BLaER1 treated with 17β-estradiol and CSF1 and Interleukin-3, amounts not matched to agents 10 nM and 100 nM (cell line): Measurements from ENCODE around the gene NAA11.
"Not testable (repeated sequence)": the region's sequence is repeated elsewhere in the genome, so short reads cannot be mapped to it uniquely, and the experiment has no call there.

ENCODE experiments used
- H3K27ac ChIP-seq, 11 experiments: shearing (Covaris generic); formaldehyde crosslinking; 2 replicates each; pipeline ENCODE4 v1.8.1; 2022
- H3K27me3 ChIP-seq, 11 experiments: shearing (Covaris generic); formaldehyde crosslinking; 2 replicates each; pipeline ENCODE4 v1.8.1; 2022
- H3K36me3 ChIP-seq, 11 experiments: shearing (Covaris generic); formaldehyde crosslinking; 2 replicates each; pipeline ENCODE4 v1.8.1; 2022
- H3K4me1 ChIP-seq, 10 experiments: shearing (Covaris generic); formaldehyde crosslinking; 2 replicates each; pipeline ENCODE4 v1.8.1; 2022
- H3K4me2 ChIP-seq, 11 experiments: shearing (Covaris generic); formaldehyde crosslinking; 2 replicates each; pipeline ENCODE4 v1.8.1; 2022
- H3K4me3 ChIP-seq, 10 experiments: shearing (Covaris generic); formaldehyde crosslinking; 2 replicates each; pipeline ENCODE4 v1.8.1; 2022
- H3K9ac ChIP-seq, 11 experiments: shearing (Covaris generic); formaldehyde crosslinking; 2 replicates each; pipeline ENCODE4 v1.8.1; 2022
- H3K9me3 ChIP-seq, 11 experiments: shearing (Covaris generic); formaldehyde crosslinking; replicated peaks in 1 of 11; 2 replicates each; pipeline ENCODE4 v1.8.1; 2022
- H4K20me1 ChIP-seq, 11 experiments: shearing (Covaris generic); formaldehyde crosslinking; 2 replicates each; pipeline ENCODE4 v1.8.1; 2022
- Cebpa-rat ChIP-seq, 11 experiments: shearing (Covaris generic); IDR thresholded peaks; 2 replicates each; pipeline ENCODE4 v1.8.1; 2022

The NAA11 gene

DNA sequence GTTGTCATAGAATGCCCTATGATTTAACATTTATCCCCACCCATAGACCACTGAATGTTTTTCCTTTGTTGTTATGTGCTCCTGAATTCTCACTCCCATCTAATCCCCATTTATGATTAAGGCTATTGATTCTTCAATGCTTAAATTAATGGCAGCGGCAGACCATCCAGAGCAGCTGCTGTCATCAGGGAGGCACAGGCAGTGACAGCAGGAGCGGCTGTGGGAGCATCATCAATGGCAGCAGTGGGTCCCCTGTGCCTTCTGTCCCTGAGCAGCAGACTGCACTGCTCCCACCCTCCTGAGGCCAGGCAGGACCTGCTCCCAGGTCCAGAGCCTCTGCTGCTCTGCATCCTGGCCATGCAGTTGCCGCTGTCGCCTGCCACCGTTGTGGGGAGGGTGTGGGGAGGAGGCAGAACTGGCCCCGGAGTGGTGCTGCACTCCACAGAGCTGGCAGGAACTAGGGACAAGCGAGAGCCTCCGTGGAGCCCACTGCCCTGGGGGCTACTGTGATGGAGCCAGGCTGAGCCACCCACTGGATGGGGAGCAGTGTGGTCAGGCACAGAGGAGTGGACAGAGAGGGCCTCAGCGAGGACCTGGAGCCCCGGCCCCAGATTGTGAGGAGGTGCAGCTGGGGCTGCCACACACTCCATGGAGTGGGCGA, 29.0 kb downstream of the NAA11 start:
- TF ChIP-seq Cebpa-rat (IDR thresholded peaks at IDR 0.05) = no peak
- no peaks in the 10 kb centered on the region for H3K27me3 ChIP-seq

DNA sequence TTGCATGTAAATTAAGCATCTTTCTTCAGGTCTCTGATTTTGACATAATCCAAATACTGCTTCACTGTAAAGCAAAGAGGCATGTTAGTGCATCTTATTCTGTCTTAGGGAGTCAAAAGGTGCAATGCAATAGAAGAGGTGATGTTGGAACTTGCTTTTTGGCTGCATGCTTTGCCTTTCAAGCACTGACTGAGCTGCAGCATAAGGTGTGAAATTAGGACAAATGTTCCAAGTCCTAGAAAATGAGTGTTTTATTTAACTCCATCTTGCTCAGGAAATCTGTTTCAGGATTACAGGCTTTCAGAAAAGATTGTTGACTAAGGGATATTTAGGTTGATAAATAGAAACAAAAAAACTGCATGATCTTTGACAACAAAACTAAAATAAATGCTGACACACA, 30.8 kb downstream of the NAA11 start:
- no peak for TF ChIP-seq Cebpa-rat (IDR thresholded peaks at IDR 0.05)
- H3K27ac ChIP-seq = no peak overlapping the region
- H3K27me3 ChIP-seq = no peaks in the 10 kb centered on the region
- H3K9ac ChIP-seq = no peak overlapping the region
- no peaks in the 10 kb centered on the region for H4K20me1 ChIP-seq
- H3K4me3 ChIP-seq = no peak overlapping the region
- H3K9me3 ChIP-seq = no peaks in the 10 kb centered on the region
- no peaks in the 10 kb centered on the region for H3K4me1 ChIP-seq
- H3K36me3 ChIP-seq = no peaks in the 10 kb centered on the region
- H3K4me2 ChIP-seq = no peak overlapping the region

More for the DNA sequence above, 29.0 kb downstream of the NAA11 start:
- Histone ChIP-seq H3K4me2 (no peak overlapping the region), H3K9ac (no peak overlapping the region), H3K4me3 (no peak overlapping the region), H4K20me1 (no peaks in the 10 kb centered on the region), H3K27ac (no peak overlapping the region), H3K9me3 (no peaks in the 10 kb centered on the region), H3K36me3 (no peaks in the 10 kb centered on the region), H3K4me1 (no peaks in the 10 kb centered on the region)

DNA sequence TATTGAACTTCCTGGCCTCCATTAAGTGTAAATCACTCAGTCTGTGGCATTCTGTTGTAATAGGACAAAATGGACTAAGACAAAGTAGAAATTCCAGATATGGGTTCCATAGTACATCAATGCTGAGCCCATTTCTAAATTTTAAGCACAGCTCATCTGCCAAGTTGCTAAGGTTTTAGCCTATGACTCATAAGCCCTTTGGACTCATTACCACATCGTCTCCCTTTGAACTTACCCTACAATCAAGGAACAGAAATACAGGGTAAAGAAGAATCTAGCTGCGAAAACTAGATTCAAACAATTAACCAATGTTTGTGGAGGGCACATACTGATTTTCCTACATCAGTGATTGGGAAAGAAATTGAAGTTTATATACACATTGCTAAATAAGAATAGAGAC, 31.8 kb downstream of the NAA11 start:
- Histone ChIP-seq H3K4me2 (no peak overlapping the region), H4K20me1 (no peaks in the 10 kb centered on the region), H3K27me3 (no peaks in the 10 kb centered on the region), H3K9me3 (no peaks in the 10 kb centered on the region), H3K9ac (no peak overlapping the region), H3K36me3 (no peaks in the 10 kb centered on the region), H3K27ac (no peak overlapping the region), H3K4me1 (no peaks in the 10 kb centered on the region), H3K4me3 (no peak overlapping the region)
- no peak for TF ChIP-seq Cebpa-rat (IDR thresholded peaks at IDR 0.05)

DNA sequence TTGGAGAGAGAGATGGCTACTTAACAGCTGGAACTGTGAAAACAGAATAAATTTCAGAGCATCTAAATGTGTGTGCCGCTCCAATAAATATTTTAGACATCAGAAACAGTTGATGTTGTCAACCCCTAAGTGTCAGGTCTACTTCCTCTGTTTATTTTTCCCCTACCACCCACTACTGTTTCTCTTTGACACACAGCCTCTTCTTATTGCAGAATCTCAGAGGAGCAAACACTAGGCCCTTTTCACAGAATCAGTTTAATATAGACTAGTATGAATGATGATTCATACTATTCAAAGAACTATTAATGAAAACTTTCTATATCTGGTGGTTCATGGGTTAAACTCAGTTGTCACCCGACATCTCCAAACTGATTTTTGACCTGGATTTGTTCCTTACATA, 33.9 kb downstream of the NAA11 start:
- no peak overlapping the region for H3K4me3 ChIP-seq
- H3K4me1 ChIP-seq = no peaks in the 10 kb centered on the region
- H3K27ac ChIP-seq = no peak overlapping the region
- no peak overlapping the region for H3K4me2 ChIP-seq
- TF ChIP-seq Cebpa-rat (IDR thresholded peaks at IDR 0.05) = no peak
- no peaks in the 10 kb centered on the region for H3K9me3 ChIP-seq
- no peaks in the 10 kb centered on the region for H3K36me3 ChIP-seq
- no peaks in the 10 kb centered on the region for H3K27me3 ChIP-seq
- no peaks in the 10 kb centered on the region for H4K20me1 ChIP-seq
- H3K9ac ChIP-seq = no peak overlapping the region

DNA sequence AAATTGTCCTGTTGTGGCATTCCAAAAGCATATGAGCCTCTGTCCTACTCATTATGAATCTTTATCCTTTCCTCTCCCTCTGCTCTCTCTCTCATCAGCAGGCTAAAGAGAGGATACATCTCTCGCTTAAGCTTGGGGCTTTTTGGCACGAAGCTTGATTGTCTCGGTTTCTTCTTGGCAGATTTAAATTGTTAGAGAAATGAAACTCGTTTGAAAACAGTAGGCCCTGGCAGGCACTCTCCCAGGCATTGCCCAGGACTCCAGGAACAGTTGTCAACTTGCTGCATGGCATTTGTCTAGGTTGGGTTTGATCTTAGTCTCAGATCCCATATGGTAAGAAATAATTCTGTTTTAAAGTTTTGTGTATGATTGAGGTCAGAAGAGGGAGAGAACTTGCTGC, 35.5 kb downstream of the NAA11 start:
- no peaks in the 10 kb centered on the region for H3K4me1 ChIP-seq
- H3K9ac ChIP-seq = no peak overlapping the region
- no peak overlapping the region for H3K4me3 ChIP-seq
- no peaks in the 10 kb centered on the region for H3K36me3 ChIP-seq
- no peak for TF ChIP-seq Cebpa-rat (IDR thresholded peaks at IDR 0.05)
- no peaks in the 10 kb centered on the region for H3K27me3 ChIP-seq
- no peaks in the 10 kb centered on the region for H4K20me1 ChIP-seq
- no peak overlapping the region for H3K27ac ChIP-seq
- H3K4me2 ChIP-seq = no peak overlapping the region
- H3K9me3 ChIP-seq = no peaks in the 10 kb centered on the region

DNA sequence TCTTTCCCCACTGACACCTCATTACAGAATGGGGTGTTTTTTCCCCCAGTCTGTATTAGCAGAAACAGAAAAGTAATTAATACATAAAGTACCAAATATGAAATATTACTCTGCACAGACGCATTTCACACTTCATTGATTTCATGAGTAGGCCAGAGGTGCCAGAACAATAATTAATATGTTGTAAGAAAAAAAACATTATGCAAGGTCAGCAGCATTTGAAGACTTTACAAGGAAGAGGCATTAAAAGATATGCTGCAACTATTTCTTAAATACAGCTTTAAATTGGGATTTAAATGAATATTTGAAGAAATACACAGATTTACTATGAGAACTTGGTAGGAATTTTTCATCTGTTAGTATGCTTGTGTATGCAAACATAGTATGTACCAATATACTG, 37.7 kb downstream of the NAA11 start:
- Histone ChIP-seq H3K4me3 (no peak overlapping the region), H3K36me3 (no peaks in the 10 kb centered on the region), H3K9me3 (no peaks in the 10 kb centered on the region), H3K27ac (no peak overlapping the region), H3K9ac (no peak overlapping the region), H3K27me3 (no peaks in the 10 kb centered on the region), H3K4me2 (no peak overlapping the region), H3K4me1 (no peaks in the 10 kb centered on the region), H4K20me1 (no peaks in the 10 kb centered on the region)
- TF ChIP-seq Cebpa-rat (IDR thresholded peaks at IDR 0.05) = no peak

DNA sequence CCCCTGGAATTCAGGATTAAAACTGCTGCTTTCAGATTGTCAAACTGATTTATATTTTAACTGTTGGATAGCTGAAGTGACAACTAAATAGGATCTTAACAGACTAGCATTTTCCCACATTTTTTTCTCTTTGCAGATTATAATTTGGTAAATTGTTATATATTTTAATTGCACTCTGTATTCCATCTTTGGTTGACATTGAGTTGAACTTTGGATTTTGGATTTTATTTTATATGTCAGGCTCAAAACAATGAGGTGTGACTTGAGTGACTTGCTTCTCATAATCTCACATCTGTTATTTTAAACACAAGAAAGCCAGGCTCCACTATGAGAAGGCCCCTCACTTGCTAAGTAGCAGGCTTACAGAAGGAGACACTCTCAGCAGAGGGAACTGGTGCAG, 38.1 kb downstream of the NAA11 start:
- no peak overlapping the region for H3K9ac ChIP-seq
- H4K20me1 ChIP-seq = no peaks in the 10 kb centered on the region
- no peak overlapping the region for H3K4me3 ChIP-seq
- H3K4me2 ChIP-seq = no peak overlapping the region
- no peaks in the 10 kb centered on the region for H3K36me3 ChIP-seq
- H3K4me1 ChIP-seq = no peaks in the 10 kb centered on the region
- no peak for TF ChIP-seq Cebpa-rat (IDR thresholded peaks at IDR 0.05)
- no peaks in the 10 kb centered on the region for H3K9me3 ChIP-seq
- no peak overlapping the region for H3K27ac ChIP-seq
- H3K27me3 ChIP-seq = no peaks in the 10 kb centered on the region

DNA sequence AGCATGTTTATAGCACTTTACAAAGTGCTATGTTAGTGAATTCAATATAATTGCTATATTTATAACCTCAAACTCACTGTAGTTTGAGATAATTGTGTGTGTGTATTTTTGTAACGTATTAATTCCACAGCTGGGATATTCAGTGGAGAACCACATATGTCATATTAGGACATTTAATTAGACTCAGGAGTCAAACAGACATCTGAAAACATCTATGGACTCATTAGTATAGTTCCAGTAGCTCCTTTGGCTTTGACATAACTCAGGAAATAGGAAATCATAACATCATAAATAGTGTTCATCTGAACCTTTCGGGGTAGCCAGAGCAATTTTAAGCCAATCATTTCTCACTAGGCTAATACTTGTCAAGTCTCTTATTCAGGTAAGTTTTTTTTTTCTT, 38.8 kb downstream of the NAA11 start:
- H3K4me3 ChIP-seq = no peak overlapping the region
- no peak overlapping the region for H3K9ac ChIP-seq
- no peaks in the 10 kb centered on the region for H3K9me3 ChIP-seq
- no peaks in the 10 kb centered on the region for H3K27me3 ChIP-seq
- H3K4me2 ChIP-seq = no peak overlapping the region
- no peaks in the 10 kb centered on the region for H4K20me1 ChIP-seq
- H3K27ac ChIP-seq = no peak overlapping the region
- 0 out of 20 replicates have a peak, but pooled peaks cover 0 to 3% (median 0%) of the 10 kb centered on the region in 10 experiments for H3K4me1 ChIP-seq
- no peaks in the 10 kb centered on the region for H3K36me3 ChIP-seq
- TF ChIP-seq Cebpa-rat (IDR thresholded peaks at IDR 0.05) = no peak

DNA sequence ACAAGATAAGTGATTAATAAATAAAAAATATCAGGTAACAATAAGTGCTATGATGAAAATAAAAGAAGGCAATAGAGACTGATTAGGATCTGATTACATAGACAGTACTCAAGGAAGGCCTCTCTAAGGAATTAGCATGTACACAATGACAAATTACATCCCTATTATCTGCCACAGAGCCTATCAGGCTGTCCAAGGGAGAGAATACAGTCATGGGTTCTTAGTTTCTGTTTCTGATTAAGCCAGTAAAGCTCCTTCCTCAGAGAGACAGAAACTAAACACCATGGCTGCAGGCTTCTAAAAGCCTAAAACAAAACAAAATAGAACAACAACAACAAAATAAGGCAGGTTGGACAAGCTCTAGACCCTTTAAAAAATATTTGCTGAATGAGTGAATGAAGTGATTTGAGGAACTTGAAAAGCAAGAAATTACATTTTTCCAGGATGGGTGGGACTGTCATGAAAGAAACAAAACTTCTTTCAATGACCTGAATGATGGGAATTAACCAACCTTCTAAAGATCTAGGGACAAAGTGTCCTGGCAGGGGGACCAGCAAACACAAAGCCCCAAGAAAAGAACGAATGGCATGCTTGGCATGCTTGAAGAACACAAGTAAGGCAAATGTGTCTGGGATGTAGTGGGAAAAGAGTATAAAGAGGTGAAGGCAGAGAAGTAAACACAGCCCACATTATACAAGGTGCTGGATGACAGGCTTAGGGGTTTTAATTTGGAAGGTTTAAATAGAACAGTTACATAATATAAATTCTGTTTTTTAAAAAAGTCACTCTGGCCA, 44.1 kb downstream of the NAA11 start:
- H3K36me3 ChIP-seq = no peaks in the 10 kb centered on the region

DNA sequence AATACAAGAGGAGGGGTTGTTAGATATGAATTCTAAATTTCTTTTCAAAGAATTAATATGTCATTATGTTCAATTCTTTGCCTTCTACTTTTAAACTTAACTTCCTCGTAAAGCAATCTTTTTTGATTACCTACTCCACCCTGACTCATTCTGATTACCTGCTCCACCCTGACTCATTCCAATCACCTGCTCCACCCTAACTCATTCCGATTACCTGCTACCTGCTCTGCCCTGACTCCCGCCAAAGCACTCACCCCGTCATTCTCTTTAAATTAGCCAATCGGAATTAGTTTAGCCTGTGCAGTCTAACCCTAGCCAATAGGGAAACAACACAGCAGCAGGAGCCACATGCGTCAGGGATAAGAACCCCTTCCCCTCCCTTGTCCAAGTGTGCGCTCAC, 48.4 kb downstream of the NAA11 start:
- not testable (repeated sequence) for H3K27me3 ChIP-seq, H3K9ac ChIP-seq, H3K9me3 ChIP-seq, H3K36me3 ChIP-seq, H3K4me3 ChIP-seq, H4K20me1 ChIP-seq, H3K27ac ChIP-seq, H3K4me2 ChIP-seq, H3K4me1 ChIP-seq

More for the DNA sequence above, 44.1 kb downstream of the NAA11 start:
- TF ChIP-seq Cebpa-rat (IDR thresholded peaks at IDR 0.05) = no peak
- no peak overlapping the region for H3K4me3 ChIP-seq
- no peak overlapping the region for H3K27ac ChIP-seq
- no peaks in the 10 kb centered on the region for H3K27me3 ChIP-seq
- 0 out of 20 replicates have a peak, but pooled peaks cover 0 to 8% (median 0%) of the 10 kb centered on the region in 10 experiments for H3K4me1 ChIP-seq
- H3K9me3 ChIP-seq = no peaks in the 10 kb centered on the region
- no peak overlapping the region for H3K9ac ChIP-seq
- H4K20me1 ChIP-seq = no peaks in the 10 kb centered on the region
- no peak overlapping the region for H3K4me2 ChIP-seq
